GM18519 (cell line): Measurements from ENCODE around the gene RBM19.

Experiments used
- ATAC-seq: cut with Tn5 transposase; IDR thresholded peaks from one replicate; pipeline ENCODE4 v1.9.1; 2021; ENCODE audit warnings: mild to moderate bottlenecking, moderate library complexity; ENCODE audit not compliant: unreplicated experiment, low FRiP score

The RBM19 gene

GRCh38 chr12:113988976-113989375 lies 22.9 kb upstream of the RBM19 start:
- no peak for ATAC-seq

GRCh38 chr12:113988064-113988451 lies 21.9 kb upstream of the RBM19 start:
- ATAC-seq, result no peak

- ATAC-seq, result no peak
These were observed 21.3 kb upstream of the RBM19 start for GRCh38 chr12:113987261-113988063.

- ATAC-seq, result no peak
These were observed 18.3 kb upstream of the RBM19 start for GRCh38 chr12:113984464-113984863.

GRCh38 chr12:113983777-113984448 lies 17.8 kb upstream of the RBM19 start:
- ATAC-seq, result no peak

GRCh38 chr12:113983265-113983664 lies 17.1 kb upstream of the RBM19 start:
- no peak for ATAC-seq

GRCh38 chr12:113981876-113982275 lies 15.8 kb upstream of the RBM19 start:
- no peak for ATAC-seq

- no peak for ATAC-seq
These were observed 14.6 kb upstream of the RBM19 start for GRCh38 chr12:113980537-113981337.

GRCh38 chr12:113980054-113980453 lies 13.9 kb upstream of the RBM19 start:
- no peak for ATAC-seq

- no peak for ATAC-seq
These were observed 12.0 kb upstream of the RBM19 start for GRCh38 chr12:113978080-113978479.

GRCh38 chr12:113974006-113974405 lies 7.9 kb upstream of the RBM19 start:
- ATAC-seq, result no peak

- ATAC-seq, result no peak
These were observed 7.2 kb upstream of the RBM19 start for GRCh38 chr12:113973109-113973904.

- no peak for ATAC-seq
These were observed 5.3 kb upstream of the RBM19 start for GRCh38 chr12:113971392-113971791.

- ATAC-seq, result no peak
These were observed 4.1 kb upstream of the RBM19 start for GRCh38 chr12:113970211-113970610.

- ATAC-seq, result no peak
These were observed 1.2 kb upstream of the RBM19 start for GRCh38 chr12:113967368-113967767.

- no peak for ATAC-seq
These were observed 3.4 kb downstream of the RBM19 start for GRCh38 chr12:113962733-113963132.

GRCh38 chr12:113961921-113962710 lies 4.0 kb downstream of the RBM19 start:
- ATAC-seq, result no peak

GRCh38 chr12:113960030-113960429 lies 6.1 kb downstream of the RBM19 start:
- no peak for ATAC-seq

GRCh38 chr12:113959096-113959495 lies 7.0 kb downstream of the RBM19 start:
- ATAC-seq, result no peak

- no peak for ATAC-seq
These were observed 8.0 kb downstream of the RBM19 start for GRCh38 chr12:113958108-113958507.
